Measurements from ENCODE around the gene CDH11.

DNA sequence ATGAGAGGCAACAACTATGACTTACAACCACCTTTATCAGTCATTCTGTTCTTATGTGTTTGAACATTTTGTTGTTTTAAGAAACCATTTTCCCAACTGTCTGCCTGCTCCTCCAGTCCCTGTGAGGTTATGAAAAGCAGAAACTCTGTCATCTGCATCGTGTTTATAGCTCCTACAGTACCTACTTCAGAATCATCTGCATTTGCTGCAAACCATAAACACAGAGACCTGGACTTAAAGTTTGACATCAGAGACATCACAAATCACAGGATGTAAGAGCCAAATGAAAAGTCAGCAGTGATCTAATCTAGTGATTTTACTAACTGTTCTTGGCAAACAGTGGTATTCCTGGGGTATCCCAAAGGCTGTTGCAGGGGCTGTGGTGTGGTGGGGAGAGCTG lies 55.2 kb downstream of the CDH11 start:
- TF ChIP-seq EZH2 (IDR thresholded peaks at IDR 0.05; ENCODE audit: low read depth, unreplicated experiment) (no peak), CTCF (conservative IDR thresholded peaks at IDR 0.05; ENCODE audit: low read depth in 2 of 2) (no peak), REST (IDR thresholded peaks at IDR 0.05; ENCODE audit: unreplicated experiment) (no peak), CREB1 (CRISPR knock-in tag; IDR thresholded peaks at IDR 0.05; ENCODE audit: low read depth) (no peak), EZH2phosphoT487 (IDR thresholded peaks at IDR 0.05; ENCODE audit: unreplicated experiment) (no peak), POLR2AphosphoS5 (IDR thresholded peaks at IDR 0.05; ENCODE audit: low read depth) (no peak), NANOG (IDR thresholded peaks at IDR 0.05; ENCODE audit: borderline replicate concordance) (no peak), STAT1 (IDR thresholded peaks at IDR 0.05; ENCODE audit: unreplicated experiment) (no peak), ZNF114 (CRISPR knock-in tag; IDR thresholded peaks at IDR 0.05) (no peak), JUNB (IDR thresholded peaks at IDR 0.05; ENCODE audit: unreplicated experiment) (no peak), ZNF331 (CRISPR knock-in tag; IDR thresholded peaks at IDR 0.05; ENCODE audit: low read depth) (no peak)
- TF ChIP-seq, protein P1, sequence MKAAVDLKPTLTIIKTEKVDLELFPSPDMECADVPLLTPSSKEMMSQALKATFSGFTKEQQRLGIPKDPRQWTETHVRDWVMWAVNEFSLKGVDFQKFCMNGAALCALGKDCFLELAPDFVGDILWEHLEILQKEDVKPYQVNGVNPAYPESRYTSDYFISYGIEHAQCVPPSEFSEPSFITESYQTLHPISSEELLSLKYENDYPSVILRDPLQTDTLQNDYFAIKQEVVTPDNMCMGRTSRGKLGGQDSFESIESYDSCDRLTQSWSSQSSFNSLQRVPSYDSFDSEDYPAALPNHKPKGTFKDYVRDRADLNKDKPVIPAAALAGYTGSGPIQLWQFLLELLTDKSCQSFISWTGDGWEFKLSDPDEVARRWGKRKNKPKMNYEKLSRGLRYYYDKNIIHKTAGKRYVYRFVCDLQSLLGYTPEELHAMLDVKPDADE (IDR thresholded peaks at IDR 0.05): no peak
- TF ChIP-seq, protein P2, sequence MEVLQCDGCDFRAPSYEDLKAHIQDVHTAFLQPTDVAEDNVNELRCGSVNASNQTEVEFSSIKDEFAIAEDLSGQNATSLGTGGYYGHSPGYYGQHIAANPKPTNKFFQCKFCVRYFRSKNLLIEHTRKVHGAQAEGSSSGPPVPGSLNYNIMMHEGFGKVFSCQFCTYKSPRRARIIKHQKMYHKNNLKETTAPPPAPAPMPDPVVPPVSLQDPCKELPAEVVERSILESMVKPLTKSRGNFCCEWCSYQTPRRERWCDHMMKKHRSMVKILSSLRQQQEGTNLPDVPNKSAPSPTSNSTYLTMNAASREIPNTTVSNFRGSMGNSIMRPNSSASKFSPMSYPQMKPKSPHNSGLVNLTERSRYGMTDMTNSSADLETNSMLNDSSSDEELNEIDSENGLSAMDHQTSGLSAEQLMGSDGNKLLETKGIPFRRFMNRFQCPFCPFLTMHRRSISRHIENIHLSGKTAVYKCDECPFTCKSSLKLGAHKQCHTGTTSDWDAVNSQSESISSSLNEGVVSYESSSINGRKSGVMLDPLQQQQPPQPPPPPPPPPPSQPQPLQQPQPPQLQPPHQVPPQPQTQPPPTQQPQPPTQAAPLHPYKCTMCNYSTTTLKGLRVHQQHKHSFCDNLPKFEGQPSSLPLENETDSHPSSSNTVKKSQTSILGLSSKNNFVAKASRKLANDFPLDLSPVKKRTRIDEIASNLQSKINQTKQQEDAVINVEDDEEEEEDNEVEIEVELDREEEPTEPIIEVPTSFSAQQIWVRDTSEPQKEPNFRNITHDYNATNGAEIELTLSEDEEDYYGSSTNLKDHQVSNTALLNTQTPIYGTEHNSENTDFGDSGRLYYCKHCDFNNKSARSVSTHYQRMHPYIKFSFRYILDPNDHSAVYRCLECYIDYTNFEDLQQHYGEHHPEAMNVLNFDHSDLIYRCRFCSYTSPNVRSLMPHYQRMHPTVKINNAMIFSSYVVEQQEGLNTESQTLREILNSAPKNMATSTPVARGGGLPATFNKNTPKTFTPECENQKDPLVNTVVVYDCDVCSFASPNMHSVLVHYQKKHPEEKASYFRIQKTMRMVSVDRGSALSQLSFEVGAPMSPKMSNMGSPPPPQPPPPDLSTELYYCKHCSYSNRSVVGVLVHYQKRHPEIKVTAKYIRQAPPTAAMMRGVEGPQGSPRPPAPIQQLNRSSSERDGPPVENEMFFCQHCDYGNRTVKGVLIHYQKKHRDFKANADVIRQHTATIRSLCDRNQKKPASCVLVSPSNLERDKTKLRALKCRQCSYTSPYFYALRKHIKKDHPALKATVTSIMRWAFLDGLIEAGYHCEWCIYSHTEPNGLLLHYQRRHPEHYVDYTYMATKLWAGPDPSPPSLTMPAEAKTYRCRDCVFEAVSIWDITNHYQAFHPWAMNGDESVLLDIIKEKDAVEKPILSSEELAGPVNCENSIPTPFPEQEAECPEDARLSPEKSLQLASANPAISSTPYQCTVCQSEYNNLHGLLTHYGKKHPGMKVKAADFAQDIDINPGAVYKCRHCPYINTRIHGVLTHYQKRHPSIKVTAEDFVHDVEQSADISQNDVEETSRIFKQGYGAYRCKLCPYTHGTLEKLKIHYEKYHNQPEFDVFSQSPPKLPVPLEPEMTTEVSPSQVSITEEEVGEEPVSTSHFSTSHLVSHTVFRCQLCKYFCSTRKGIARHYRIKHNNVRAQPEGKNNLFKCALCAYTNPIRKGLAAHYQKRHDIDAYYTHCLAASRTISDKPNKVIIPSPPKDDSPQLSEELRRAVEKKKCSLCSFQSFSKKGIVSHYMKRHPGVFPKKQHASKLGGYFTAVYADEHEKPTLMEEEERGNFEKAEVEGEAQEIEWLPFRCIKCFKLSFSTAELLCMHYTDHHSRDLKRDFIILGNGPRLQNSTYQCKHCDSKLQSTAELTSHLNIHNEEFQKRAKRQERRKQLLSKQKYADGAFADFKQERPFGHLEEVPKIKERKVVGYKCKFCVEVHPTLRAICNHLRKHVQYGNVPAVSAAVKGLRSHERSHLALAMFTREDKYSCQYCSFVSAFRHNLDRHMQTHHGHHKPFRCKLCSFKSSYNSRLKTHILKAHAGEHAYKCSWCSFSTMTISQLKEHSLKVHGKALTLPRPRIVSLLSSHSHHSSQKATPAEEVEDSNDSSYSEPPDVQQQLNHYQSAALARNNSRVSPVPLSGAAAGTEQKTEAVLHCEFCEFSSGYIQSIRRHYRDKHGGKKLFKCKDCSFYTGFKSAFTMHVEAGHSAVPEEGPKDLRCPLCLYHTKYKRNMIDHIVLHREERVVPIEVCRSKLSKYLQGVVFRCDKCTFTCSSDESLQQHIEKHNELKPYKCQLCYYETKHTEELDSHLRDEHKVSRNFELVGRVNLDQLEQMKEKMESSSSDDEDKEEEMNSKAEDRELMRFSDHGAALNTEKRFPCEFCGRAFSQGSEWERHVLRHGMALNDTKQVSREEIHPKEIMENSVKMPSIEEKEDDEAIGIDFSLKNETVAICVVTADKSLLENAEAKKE (CRISPR knock-in tag; IDR thresholded peaks at IDR 0.05): no peak
